BJ (cell line): ENCODE measurements around the gene CIAO2A. TPM values are rescaled to one million over a fixed set of nuclear protein-coding genes. Genes with fewer than 3 reads are reported as not detected.

Experiments
- CTCF ChIA-PET: fragments of 350-600 bp; formaldehyde crosslinking; extraction: SDS; loops from one replicate; lab custom pipeline; 2021; ENCODE audit warnings: antibody characterized with exemption, inconsistent platforms; lab: Yijun Ruan, JAX
- POLR2A ChIA-PET: fragments of 300-600 bp; sonication (Branson Sonifier 250); formaldehyde crosslinking; extraction: SDS; loops from one replicate; lab custom pipeline; 2021; ENCODE audit warnings: antibody characterized with exemption; lab: Charles Lee
- DNase-seq: peaks from one replicate; pipeline ENCODE4 v3.0.0-alpha.2; 2011; ENCODE audit warnings: low read depth
- H3K27me3 ChIP-seq: 2 replicates; pipeline ENCODE4 v1.6.0; 2011; ENCODE audit warnings: low read length; ENCODE audit not compliant: control insufficient read depth, insufficient read depth
- H3K36me3 ChIP-seq: 2 replicates; pipeline ENCODE4 v1.5.1; 2011; ENCODE audit warnings: low read length; ENCODE audit not compliant: control insufficient read depth, insufficient read depth
- H3K4me3 ChIP-seq: 2 replicates; pipeline ENCODE4 v1.5.1; 2011; ENCODE audit warnings: low read depth, mild to moderate bottlenecking, control low read depth, low read length
- CTCF ChIP-seq: IDR thresholded peaks from 2 replicates; pipeline ENCODE4 v1.5.1; 2011; ENCODE audit warnings: low read depth, mild to moderate bottlenecking, control low read depth, inconsistent platforms, low read length, moderate library complexity; ENCODE audit not compliant: insufficient read depth
- polyA plus RNA-seq: library from polyadenylated mRNA; depleted of rRNA; stranded (reverse); fragments of >200 nt; gene quantifications from 2 replicates; pipeline ENCODE4 v1.2.3, GENCODE V29; 2011

Gene CIAO2A
- polyA plus RNA-seq, 1 experiment = 24.6 TPM

GRCh38 chr15:64048781-64049460 lies 44.7 kb downstream of the CIAO2A start:
- H3K36me3 ChIP-seq = no peaks in the 10 kb centered on the region
- ChIA-PET CTCF (interaction anchor here (0.6 to 3.4 kb wide), 3 partner anchors 16 to 296 kb away, joined by 3 to 17 read pairs (median 6); no protein-coding TSS in a partner anchor), POLR2A (no interaction called here)
- no peaks in the 10 kb centered on the region for H3K27me3 ChIP-seq
- no peak for TF ChIP-seq CTCF
- no peak overlapping the region for H3K4me3 ChIP-seq
- DNase-seq = no peak

- H3K36me3 ChIP-seq = no peaks in the 10 kb centered on the region
- peak within 1 kb of the TSS; percentile 57 for H3K4me3 ChIP-seq
- POLR2A ChIA-PET = no interaction called here
- DNase-seq = no peak
- peak; percentile 71 for TF ChIP-seq CTCF
- CTCF ChIA-PET = interaction anchor here (0.6 to 3.4 kb wide), 37 partner anchors 8 to 309 kb away, joined by 3 to 21 read pairs (median 4); partner anchors contain the start of gene HERC1
- no peaks in the 10 kb centered on the region for H3K27me3 ChIP-seq
These were observed 47.1 kb downstream of the CIAO2A start, which contains the start of gene DAPK2 for GRCh38 chr15:64046421-64047153. DAPK2 (minus strand) TSS chr15:64046485; CDS start chr15:64040261, 6,224 bp downstream.

GRCh38 chr15:64045774-64046420 lies 47.7 kb downstream of the CIAO2A start:
- no peak for DNase-seq
- Histone ChIP-seq H3K27me3 (no peaks in the 10 kb centered on the region), H3K36me3 (no peaks in the 10 kb centered on the region), H3K4me3 (peak overlapping the region; percentile 57)
- ChIA-PET CTCF (interaction anchor here (0.5 to 3.4 kb wide), 32 partner anchors 9 to 434 kb away, joined by 3 to 21 read pairs (median 5); no protein-coding TSS in a partner anchor), POLR2A (no interaction called here)
- TF ChIP-seq CTCF = no peak

- CTCF ChIA-PET = interaction anchor here (0.8 to 3.0 kb wide), 11 partner anchors 9 to 293 kb away, joined by 3 to 21 read pairs (median 4); no protein-coding TSS in a partner anchor
- H3K4me3 ChIP-seq = peak overlapping the region; percentile 57
These were observed 48.6 kb downstream of the CIAO2A start for GRCh38 chr15:64045101-64045435.

More at GRCh38 chr15:64045101-64045435, 48.6 kb downstream of the CIAO2A start:
- no peak for TF ChIP-seq CTCF
- H3K36me3 ChIP-seq = no peaks in the 10 kb centered on the region
- DNase-seq = no peak
- POLR2A ChIA-PET = no interaction called here
- H3K27me3 ChIP-seq = no peaks in the 10 kb centered on the region
